GM18498 (cell line): Measurements from ENCODE around the gene MANEAL.

Experiments
- ATAC-seq: cut with Tn5 transposase; IDR thresholded peaks from one replicate; pipeline ENCODE4 v1.9.1; 2021; ENCODE audit warnings: mild to moderate bottlenecking, moderate library complexity; ENCODE audit not compliant: unreplicated experiment

MANEAL gene

DNA sequence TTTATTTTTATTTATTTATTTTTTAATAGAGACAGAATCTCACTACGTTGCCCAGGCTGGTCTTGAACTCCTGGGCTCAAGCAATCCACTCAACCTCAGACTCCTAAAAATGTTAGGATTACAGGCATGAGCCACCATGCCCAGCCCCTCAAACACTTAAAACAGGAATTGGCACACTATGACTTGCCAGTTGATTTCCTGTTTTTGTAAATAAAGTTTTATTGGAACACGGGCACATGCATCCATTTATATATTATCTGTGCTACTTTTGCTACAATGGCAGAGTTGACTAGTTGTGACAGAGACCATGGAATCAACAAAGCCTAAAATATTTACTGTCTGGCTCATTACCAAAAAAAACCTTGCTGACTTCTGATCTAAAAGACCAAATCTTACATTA lies 30.4 kb downstream of the MANEAL start:
- ATAC-seq: no peak

DNA sequence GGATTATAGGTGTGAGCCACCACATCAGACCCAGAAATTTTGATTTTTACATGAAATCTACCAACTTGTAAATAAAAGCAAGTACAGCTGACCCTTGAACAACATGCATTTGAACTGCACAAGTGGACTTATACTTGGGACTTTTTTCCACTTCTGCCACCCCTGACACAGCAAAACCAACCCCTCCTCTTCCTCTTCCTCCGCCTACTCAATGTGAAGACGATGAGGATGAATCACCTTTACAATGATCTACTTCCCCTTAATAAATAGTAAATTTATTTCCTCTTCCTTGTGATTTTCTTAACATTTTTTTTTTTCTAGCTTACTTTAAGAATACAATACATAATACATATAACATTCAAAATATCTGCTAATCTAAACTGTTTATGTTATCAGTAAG lies 31.9 kb downstream of the MANEAL start:
- no peak for ATAC-seq

DNA sequence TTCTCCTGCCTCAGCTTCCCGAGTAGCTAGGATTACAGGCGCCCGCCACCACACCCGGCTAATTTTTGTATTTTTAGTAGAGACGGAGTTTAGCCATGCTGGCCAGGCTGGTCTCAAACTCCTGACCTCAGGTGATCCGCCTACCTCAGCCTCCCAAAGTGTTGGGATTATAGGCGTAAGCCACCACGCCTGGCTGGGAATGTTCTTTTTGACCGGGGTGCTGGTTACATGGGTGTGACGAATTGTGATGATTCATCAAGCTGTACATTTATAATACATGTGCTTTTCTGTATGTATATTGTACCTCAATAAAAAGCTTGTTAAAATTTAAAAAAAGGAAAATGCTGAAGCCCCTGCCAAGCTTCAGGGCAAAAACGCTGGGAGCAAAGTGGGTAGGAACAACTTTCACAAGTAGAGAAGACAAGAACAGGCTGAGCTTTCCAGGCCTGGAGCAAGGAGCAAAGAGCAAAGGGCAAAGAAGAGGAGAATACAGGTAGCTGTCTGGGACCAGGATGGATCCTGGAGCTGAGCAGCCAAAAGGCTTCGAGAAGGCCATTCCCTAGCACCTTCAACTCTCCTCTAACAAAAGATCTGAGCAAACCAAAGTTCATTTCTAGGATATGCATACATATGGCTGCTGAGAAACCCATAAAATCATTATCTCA lies 34.9 kb downstream of the MANEAL start:
- no peak for ATAC-seq

DNA sequence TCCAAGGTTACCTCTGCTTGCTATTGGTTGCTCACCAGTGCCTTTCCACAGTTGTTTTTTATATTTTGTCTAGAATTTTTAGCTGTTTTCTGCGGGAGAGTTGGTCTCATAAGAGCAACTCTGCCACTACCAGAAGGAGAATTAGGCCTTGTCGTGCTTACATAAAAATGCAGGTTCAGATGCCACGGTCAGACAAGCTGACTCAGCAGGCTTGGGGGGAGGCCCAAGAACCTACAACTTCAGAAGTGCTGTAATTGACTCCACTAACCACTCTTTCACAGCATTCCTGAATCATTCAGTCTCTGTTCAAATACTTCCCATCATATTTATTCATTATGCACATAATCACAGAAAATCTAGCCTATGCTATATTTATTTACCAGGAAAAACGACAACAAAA lies 37.5 kb downstream of the MANEAL start:
- no peak for ATAC-seq

DNA sequence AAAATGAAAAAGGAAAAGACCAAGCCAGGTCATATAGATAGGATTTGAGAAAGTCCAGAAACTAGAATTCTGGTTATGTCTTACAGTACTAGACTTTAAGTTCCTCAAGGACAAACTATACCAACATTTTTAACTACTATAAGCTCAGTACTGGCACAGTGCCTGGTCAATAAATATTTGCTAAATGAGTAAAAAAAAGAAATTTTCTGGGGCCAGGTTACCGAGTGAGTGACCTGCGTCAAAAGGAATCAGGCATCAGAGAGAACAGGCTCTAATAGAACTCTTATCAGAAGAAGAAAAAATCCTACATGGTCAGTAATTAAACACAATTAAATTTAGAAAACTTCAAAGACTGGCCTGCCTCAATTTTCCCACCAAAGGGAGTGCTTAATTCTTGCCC lies 38.2 kb downstream of the MANEAL start:
- no peak for ATAC-seq

DNA sequence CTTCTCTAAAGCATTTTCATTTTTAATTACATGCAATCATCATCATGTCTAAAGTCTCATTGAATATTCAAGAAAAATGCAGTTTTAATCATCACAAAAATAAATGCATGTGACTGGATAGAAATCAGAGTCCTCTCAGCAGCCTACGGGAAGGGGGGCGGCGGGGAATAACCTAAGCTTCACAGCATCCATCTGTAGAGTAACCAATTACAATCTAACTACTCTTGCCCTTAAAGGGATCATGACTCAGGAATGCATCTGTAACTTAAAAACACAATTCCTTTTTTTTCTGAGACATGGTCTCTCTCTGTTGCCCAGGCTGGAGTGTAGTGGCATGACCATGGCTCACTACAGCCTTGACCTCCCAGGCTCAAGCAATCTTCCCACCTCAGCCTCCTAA lies 43.1 kb downstream of the MANEAL start:
- no peak for ATAC-seq

DNA sequence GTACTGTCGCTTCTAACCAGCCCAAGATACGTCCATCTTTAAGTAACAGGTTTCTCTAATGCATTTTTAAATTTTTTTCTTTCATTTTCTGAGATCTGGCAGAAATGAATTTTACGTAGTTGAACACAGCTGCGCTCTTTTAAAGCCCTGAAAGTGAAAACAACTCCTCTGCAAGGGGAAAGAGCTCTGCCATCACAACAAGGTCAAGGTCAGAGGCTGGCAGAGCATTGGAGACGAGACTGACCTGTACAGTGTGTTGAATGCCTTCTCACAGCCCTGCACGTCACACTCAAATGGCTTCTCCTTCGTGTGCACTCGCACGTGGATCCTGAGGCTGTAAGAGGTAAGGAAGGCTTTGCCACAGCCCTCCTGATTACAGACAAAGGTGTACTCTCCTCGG lies 46.0 kb downstream of the MANEAL start:
- no peak for ATAC-seq

DNA sequence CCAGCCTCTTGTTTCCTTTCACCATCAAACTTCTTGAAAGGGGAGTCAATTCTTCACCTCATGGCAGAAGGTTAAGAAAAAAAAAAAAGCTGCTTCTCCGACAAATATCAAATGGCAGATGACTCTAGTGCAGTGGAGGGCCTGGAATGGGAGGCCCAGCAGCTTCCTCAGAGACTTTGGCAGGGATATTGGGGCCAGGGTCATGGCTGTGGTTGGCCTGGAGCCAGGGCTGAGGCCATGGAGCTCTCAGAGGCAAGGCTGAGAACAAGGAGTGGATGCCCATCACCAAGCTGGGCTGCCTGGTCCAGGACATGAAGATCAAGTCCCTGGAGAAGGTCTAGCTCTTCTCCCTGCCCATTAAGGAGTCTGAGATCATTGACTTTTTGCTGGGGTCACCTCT lies 47.1 kb downstream of the MANEAL start:
- no peak for ATAC-seq

DNA sequence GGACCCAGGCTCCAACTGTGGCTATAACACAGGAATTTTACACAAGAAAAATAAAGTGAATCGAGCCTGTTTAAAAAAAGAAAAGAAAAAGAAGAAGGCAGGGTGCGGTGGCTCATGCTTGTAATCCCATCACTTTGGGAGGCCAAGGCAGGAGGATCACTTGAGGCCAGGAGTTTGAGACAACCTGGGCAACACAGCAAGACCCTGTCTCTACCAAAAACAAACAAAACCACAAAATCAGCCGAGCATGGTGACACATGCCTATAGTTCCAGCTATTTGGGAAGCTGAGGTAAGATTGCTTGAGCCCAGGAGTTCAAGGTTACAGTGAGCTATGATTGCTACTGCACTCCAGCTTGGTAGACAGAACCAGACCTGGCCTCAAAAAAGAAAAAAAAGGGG lies 48.0 kb downstream of the MANEAL start:
- ATAC-seq: no peak

DNA sequence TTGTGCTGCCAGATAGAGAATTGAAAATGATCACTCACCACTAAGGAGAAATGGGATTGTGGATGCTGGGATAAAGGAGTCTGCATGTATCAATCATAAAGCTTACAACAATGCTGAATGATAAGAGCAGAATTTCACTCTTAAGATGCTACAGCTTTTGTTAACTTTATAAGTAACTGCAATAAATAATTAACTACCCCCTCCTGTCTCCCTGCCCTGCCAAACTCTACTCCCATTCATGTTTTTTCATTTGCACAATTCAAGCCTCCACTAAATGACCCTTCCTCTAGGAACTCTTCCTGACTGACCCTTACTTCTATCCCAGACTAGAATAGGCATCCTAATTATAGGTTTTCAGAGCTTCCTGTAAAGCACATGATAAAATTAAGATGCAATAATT lies 50.9 kb downstream of the MANEAL start:
- ATAC-seq: no peak

DNA sequence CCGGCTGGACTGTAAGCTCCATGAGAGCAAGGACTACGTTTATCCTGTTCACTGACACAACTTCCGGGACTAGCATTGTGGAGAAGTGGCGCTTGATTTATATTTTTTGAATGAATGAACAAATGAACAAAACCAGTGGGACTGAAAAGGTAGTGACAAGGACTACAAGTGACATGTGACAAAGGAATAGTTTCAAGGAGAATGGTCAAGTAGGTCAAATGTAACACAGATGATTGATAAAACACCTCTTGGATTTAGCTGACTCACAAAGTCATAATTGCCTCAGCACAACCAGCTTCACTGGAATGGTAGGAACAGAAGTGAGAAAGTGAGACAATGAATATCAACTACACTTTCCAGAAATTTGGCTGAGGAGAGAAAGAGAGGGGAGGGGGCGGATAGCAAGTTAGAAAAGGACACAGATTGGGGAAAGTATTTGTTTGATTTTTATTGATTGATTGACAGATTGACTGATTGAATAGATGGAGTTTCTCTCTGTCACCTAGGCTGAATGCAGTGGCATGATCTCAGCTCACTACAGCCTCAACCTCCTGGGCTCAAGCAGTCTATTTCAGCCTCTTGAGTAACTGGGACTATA lies 51.5 kb downstream of the MANEAL start:
- no peak for ATAC-seq

DNA sequence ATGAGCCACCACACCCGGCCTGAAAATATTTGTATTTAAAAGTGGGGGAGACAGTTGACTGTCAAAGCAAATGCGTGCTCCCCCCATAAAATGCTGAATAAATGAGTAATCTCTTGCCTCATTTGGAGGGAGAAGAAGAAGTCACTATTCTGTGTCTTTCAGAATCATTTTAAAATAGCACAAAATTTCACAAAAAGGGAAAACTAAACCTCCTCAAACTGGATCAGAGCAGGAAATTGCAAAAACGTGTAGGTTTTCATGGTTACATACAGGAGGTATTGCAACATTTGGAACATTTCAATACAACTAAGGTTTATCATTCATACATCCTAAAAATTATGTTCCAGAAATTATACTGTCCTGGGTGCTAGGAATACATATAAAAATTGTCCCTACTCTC lies 52.1 kb downstream of the MANEAL start:
- no peak for ATAC-seq

DNA sequence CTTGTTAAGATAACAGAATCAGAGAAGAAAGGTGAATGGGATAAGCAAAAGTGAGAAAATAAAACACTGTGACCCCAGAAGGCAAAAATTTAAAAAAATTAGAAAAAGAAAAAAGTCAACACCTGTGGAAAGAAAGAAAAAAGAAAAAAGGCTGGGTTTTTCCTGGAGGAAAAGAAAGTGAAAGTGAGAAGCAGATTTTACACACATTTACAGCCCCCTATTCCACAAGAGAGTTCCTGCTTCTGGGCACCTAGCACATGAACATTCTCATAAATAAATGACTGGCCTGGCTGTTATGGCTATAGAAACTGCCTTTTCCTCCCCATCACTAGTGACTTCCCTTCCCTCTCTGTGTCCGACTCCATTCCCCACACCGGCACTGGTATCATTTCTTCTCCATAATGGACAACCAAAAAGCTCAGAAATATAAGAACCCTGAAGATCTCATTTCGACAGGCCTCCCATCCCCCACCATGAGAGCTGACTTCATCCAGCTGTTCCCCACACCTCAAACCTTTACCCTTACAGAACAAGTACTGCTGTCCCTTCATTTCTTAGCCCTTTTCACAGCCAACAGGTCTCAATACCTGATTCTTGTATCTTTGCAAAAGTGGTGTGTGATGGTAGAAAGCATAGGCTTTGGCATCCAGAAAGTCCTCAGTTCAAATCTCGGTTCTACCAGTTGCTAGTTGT lies 53.1 kb downstream of the MANEAL start:
- no peak for ATAC-seq

DNA sequence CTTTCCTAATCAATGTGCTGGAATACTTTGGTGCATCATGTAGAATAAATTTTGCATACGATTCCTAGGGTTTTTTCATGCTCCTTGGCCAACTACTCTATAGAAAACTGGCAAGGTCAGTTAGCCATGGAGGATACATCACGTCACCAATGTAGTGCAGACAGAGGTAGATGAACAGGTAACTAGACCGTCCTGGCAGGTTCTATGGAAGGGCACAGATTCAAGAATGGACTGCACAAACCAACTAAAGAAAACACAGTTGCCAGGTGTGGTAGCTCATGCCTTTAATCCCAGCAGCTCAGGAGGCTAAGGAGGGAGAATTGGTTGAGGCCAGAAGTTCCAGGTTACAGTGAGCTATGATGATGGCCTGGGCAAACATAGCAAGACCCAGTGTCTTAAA lies 55.8 kb downstream of the MANEAL start:
- ATAC-seq: no peak

DNA sequence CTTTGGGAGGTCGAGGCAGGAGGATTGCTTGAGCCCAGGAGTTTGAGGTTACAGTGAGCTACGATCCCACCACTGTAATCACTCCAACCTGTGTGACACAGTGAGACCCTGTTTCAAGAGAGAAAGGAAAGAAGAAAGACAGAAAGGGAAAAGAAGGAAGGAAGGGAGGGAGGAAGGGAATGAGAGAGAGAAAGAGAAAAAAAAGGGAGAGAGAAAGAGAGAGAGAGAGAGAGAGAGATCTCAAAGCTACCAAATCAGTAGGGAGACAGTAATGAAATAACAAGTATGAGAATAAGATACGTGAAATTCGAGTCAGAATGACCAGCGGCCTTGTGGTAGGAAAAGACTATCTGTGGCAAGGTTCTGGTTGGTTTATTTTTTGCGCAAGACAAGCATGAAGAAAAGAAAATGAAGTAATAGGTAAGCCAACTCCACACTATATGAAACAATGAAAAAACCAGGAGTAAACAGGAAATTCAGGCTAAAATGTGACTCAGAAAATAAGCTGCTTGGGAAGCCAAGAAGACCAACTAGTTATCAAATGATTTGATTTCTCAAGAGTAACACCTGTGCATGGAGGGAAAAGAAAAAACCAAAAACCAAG lies 56.8 kb downstream of the MANEAL start:
- no peak for ATAC-seq
